Endothelial cell (in vitro differentiated cells): ENCODE results near the gene SORCS2. TPM values are rescaled to one million over a fixed set of nuclear protein-coding genes. Genes with fewer than 3 reads are reported as not detected.

ENCODE experiments used
- DNase-seq: peaks from one replicate; pipeline ENCODE4 v3.0.0; 2021; ENCODE audit warnings: low spot score
- H3K27ac Mint-ChIP-seq: one replicate; pipeline ENCODE4 v1.8.0; 2021; ENCODE audit warnings: mixed read lengths, inconsistent platforms; ENCODE audit not compliant: unreplicated experiment
- H3K27me3 Mint-ChIP-seq: one replicate; pipeline ENCODE4 v1.8.0; 2021; ENCODE audit warnings: mild to moderate bottlenecking, moderate library complexity, mixed read lengths, inconsistent platforms; ENCODE audit not compliant: unreplicated experiment
- H3K36me3 Mint-ChIP-seq: one replicate; pipeline ENCODE4 v1.8.0; 2021; ENCODE audit warnings: mild to moderate bottlenecking, low read depth, mixed read lengths, inconsistent platforms; ENCODE audit not compliant: unreplicated experiment
- H3K4me1 Mint-ChIP-seq: one replicate; pipeline ENCODE4 v1.8.0; 2021; ENCODE audit warnings: mild to moderate bottlenecking, mixed read lengths, inconsistent platforms; ENCODE audit not compliant: unreplicated experiment
- H3K4me3 Mint-ChIP-seq: one replicate; pipeline ENCODE4 v1.8.0; 2021; ENCODE audit warnings: mild to moderate bottlenecking, mixed read lengths, inconsistent platforms; ENCODE audit not compliant: unreplicated experiment
- H3K9me3 Mint-ChIP-seq: one replicate; pipeline ENCODE4 v1.8.0; 2021; ENCODE audit warnings: mixed read lengths, inconsistent platforms; ENCODE audit not compliant: unreplicated experiment
- total RNA-seq: library from RNA; stranded (reverse); fragmentation: NEBNext Ultra II Directional; extraction: Animal tissue kit (Norgen Biotek cat#: 25700); gene quantifications from one replicate; pipeline ENCODE4 v1.2.1, GENCODE V29; 2021; ENCODE audit not compliant: unreplicated experiment
- TF ChIP-seq, protein P1 (sequence below): fragments of 200-600 bp; sonication (generic); IDR thresholded peaks from one replicate; pipeline ENCODE4 v1.5.0; 2021; ENCODE audit warnings: antibody characterized with exemption; ENCODE audit not compliant: unreplicated experiment

Gene SORCS2
- total RNA-seq, 1 donor from 2014 or later = 1.3 TPM

DNA sequence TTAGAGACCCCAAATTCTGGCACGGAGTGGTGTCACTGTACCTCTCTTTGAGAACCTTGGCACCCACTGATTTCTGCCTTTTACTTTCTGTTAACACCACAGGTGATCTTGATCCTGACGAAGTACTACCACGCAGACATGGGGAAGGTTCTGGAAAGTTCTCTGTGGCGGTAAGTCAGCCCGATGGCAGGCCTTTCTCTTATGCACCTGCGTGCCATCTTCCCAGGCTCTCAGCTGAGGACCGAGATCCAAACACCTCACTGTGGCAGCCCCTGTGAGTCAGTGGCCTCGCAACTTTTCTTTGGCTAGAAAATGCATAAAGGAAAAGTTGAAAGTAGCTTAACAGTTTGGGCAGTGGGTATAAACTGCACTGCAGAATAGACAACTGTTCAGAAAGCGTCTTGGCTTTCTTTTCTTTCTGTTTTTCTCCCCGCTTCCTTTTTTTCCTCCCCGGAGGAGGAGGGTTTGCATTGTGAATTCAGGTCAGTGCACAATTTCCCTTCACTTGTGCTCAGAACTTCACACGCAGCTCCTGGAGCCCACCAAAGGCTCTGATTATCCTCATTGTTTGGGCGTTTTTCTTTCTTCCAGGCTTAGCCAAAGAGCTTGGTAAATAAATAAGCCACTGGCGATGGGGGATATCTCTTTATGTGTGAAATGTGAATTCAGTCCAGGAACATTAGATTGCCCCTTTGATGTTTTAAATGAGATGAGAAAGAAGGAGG lies 204.0 kb downstream of the SORCS2 start:
- Mint-ChIP-seq H3K36me3 (no peaks in the 10 kb centered on the region), H3K4me3 (no peak overlapping the region), H3K4me1 (no peaks in the 10 kb centered on the region), H3K9me3 (no peaks in the 10 kb centered on the region), H3K27me3 (peaks cover 7% of the 10 kb centered on the region), H3K27ac (no peak overlapping the region)
- no peak for DNase-seq
- TF ChIP-seq, protein P1, sequence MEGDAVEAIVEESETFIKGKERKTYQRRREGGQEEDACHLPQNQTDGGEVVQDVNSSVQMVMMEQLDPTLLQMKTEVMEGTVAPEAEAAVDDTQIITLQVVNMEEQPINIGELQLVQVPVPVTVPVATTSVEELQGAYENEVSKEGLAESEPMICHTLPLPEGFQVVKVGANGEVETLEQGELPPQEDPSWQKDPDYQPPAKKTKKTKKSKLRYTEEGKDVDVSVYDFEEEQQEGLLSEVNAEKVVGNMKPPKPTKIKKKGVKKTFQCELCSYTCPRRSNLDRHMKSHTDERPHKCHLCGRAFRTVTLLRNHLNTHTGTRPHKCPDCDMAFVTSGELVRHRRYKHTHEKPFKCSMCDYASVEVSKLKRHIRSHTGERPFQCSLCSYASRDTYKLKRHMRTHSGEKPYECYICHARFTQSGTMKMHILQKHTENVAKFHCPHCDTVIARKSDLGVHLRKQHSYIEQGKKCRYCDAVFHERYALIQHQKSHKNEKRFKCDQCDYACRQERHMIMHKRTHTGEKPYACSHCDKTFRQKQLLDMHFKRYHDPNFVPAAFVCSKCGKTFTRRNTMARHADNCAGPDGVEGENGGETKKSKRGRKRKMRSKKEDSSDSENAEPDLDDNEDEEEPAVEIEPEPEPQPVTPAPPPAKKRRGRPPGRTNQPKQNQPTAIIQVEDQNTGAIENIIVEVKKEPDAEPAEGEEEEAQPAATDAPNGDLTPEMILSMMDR = no peak

DNA sequence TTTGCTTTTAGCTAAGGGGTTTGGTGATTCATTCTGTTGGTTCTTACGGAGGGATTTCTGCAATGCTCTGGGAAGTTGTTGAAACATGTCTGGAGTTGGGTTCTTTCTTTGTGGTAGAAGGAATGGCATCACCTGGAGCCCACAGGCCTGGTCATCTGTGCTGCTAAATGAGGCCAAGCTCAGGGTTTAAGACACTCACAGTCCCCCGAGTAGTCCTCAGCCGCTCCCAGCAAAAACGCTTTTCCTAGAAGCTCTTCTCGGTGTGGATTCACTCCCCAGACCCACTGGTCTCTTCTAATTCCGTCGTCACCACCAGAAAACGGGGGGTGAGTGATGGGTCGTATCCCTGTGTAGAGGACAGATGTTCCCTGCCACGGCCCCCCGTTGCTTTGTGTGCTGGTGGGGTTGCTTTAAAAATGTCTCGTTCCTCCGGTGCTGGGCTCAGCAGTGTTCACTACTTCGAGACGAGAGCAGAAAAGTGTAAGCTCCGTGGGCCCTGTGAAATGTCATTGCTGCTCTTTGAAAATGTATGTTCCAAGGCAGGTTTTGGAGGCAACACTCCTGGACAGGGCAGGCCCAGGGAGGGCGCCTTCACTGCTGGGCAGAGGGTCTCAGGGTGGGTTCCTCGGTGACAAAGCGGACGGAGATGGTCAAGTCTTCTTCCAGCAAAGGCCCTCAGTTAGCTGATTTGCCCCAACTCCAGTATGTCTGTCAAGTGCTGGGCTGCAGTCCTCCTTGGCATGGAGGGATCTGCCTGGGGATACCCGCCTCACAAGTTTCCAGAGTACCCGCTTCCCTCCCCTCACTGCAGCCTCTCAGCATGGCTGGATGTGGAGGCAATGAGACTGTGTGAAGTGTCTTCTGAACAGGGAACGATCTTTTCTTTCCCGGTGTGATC lies 205.1 kb downstream of the SORCS2 start:
- no peak overlapping the region for H3K27ac Mint-ChIP-seq

DNA sequence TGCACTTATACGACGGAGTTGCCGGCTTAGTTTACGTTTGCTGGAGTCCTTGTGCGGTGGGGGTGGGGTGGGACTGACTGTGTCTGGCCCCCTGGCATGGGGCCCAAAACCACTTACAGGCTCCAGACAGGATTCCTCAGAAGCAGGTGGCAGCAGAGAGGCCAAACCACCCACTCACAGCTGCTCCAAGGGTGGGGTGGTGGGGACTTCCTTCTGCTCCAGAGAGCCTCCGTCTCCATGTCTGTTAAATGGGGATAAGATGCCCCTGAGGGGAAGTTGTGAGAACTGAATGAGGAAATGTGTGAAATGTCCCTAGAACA lies 205.7 kb downstream of the SORCS2 start:
- no peak overlapping the region for H3K27ac Mint-ChIP-seq
- TF ChIP-seq, protein P1 = no peak
- peaks cover 7% of the 10 kb centered on the region for H3K27me3 Mint-ChIP-seq
- H3K4me1 Mint-ChIP-seq = no peaks in the 10 kb centered on the region
- no peaks in the 10 kb centered on the region for H3K36me3 Mint-ChIP-seq
- H3K9me3 Mint-ChIP-seq = no peaks in the 10 kb centered on the region
- no peak for DNase-seq
- H3K4me3 Mint-ChIP-seq = no peak overlapping the region

More for the DNA sequence above, 205.1 kb downstream of the SORCS2 start:
- TF ChIP-seq, protein P1 = no peak
- no peak for DNase-seq
- Mint-ChIP-seq H3K4me3 (no peak overlapping the region), H3K36me3 (no peaks in the 10 kb centered on the region), H3K27me3 (peaks cover 7% of the 10 kb centered on the region), H3K9me3 (no peaks in the 10 kb centered on the region), H3K4me1 (no peaks in the 10 kb centered on the region)

DNA sequence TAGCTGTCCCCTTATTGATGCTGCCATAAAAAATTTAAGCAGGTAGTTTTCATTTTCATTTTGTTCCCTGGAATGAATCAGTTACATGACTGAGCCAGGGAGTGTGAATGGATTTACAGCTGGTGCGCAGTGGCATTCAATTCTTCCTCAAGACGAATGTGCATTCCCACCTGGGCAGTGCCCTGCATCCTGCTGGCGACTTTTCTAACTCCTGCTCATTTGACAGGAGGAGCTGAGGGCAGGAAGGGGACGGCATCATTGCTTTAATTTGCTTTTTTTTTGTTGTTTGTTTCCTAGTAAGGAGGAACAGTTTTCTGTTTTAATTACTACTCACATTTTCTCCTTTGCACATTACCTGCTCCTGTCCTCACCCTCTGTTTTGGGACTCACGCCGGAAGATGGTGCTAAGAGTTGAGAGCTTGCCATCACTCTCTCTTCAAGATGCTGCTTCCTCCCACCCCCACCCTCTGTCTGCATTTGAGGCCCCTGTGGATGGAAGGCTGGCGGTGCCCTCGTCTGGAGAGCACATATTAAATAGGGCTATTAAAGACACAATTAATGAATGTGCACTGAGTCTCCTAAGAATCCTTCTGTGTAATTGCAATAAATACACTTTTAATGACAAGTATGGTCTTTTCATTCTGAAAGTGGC lies 206.6 kb downstream of the SORCS2 start:
- H3K4me1 Mint-ChIP-seq = no peaks in the 10 kb centered on the region
- no peak overlapping the region for H3K4me3 Mint-ChIP-seq
- H3K36me3 Mint-ChIP-seq = no peaks in the 10 kb centered on the region
- H3K27ac Mint-ChIP-seq = no peak overlapping the region
- peaks cover 7% of the 10 kb centered on the region for H3K27me3 Mint-ChIP-seq
- no peaks in the 10 kb centered on the region for H3K9me3 Mint-ChIP-seq
- TF ChIP-seq, protein P1 = no peak
- DNase-seq = no peak
